GM18508 (cell line): Measurements from ENCODE around the gene DIP2B.

Experiments
- ATAC-seq: cut with Tn5 transposase; IDR thresholded peaks from one replicate; pipeline ENCODE4 v1.9.1; 2021; ENCODE audit warnings: moderate number of reproducible peaks; ENCODE audit not compliant: insufficient read depth, unreplicated experiment

The DIP2B gene

DNA sequence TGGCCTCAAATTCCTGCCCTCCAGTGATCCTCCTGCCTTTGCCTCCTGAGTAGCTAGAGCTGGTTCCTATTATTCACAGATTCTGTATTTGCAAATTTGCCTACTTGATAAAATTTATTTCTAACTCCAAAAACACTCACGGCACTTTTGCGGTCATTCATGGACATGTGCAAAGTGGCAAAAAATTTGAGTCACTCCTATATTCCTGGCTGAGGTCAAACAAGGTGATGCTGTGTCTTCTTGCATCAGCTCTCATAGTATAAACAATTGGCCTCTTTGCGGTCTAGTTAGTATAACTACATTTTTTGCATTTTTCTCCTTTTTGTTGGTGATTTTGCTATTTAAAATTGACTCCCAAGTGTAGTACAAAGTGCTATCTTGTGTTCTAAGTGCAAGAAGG is 283.8 kb downstream of the DIP2B start:
- no peak for ATAC-seq

GRCh38 chr12:50790081-50790480 is 285.3 kb downstream of the DIP2B start:
- ATAC-seq = no peak
